HS-27A (cell line): ENCODE data around the gene RAI1.

ENCODE experiments used
- DNase-seq: peaks from one replicate; pipeline ENCODE4 v3.0.0-alpha.2; 2012; ENCODE audit warnings: low read depth, missing footprints

The RAI1 gene

GRCh38 chr17:17766077-17766743, 85.0 kb downstream of the RAI1 start:
- no peak for DNase-seq

- no peak for DNase-seq
Observed at GRCh38 chr17:17766744-17767120, 85.5 kb downstream of the RAI1 start.

GRCh38 chr17:17767154-17767869, 86.1 kb downstream of the RAI1 start:
- DNase-seq: no peak

GRCh38 chr17:17767887-17768418, 86.7 kb downstream of the RAI1 start:
- DNase-seq: no peak

- no peak for DNase-seq
Observed at GRCh38 chr17:17768424-17769088, 87.3 kb downstream of the RAI1 start.

GRCh38 chr17:17769869-17770631, 88.8 kb downstream of the RAI1 start:
- DNase-seq: no peak

- DNase-seq: no peak
Observed at GRCh38 chr17:17770632-17771044, 89.4 kb downstream of the RAI1 start.

GRCh38 chr17:17771498-17772201, 90.4 kb downstream of the RAI1 start:
- DNase-seq: no peak

- no peak for DNase-seq
Observed at GRCh38 chr17:17772231-17772630, 91.0 kb downstream of the RAI1 start.

GRCh38 chr17:17774009-17774881, 93.0 kb downstream of the RAI1 start:
- no peak for DNase-seq

- DNase-seq: no peak
Observed at GRCh38 chr17:17776889-17777288, 95.6 kb downstream of the RAI1 start.

- no peak for DNase-seq
Observed at GRCh38 chr17:17778308-17779014, 97.2 kb downstream of the RAI1 start.

GRCh38 chr17:17779015-17779611, 97.9 kb downstream of the RAI1 start:
- no peak for DNase-seq

GRCh38 chr17:17780922-17781590, 99.8 kb downstream of the RAI1 start:
- no peak for DNase-seq

- DNase-seq: no peak
Observed at GRCh38 chr17:17781591-17782496, 100.6 kb downstream of the RAI1 start.

- no peak for DNase-seq
Observed at GRCh38 chr17:17782523-17783115, 101.4 kb downstream of the RAI1 start.

- DNase-seq: no peak
Observed at GRCh38 chr17:17783116-17783824, 102.0 kb downstream of the RAI1 start.
